HEK293 (cell line): ENCODE data around the gene C2CD3.

ENCODE experiments used
- CTCF ChIA-PET: fragments of 350-600 bp; formaldehyde crosslinking; extraction: SDS; loops from one replicate; lab custom pipeline; 2021; ENCODE audit warnings: antibody characterized with exemption; lab: Yijun Ruan, JAX
- POLR2A ChIA-PET: fragments of 300-600 bp; formaldehyde crosslinking; extraction: SDS; loops from one replicate; lab custom pipeline; 2020; ENCODE audit warnings: antibody characterized with exemption, inconsistent platforms; lab: Yijun Ruan, JAX
- H3K27ac ChIP-seq: fragments of 200-500 bp; sonication (Bioruptor generic); 2 replicates; pipeline ENCODE4 v1.5.1; 2014; ENCODE audit warnings: low read depth, low read length, control low read depth, inconsistent platforms; ENCODE audit errors: extremely low read depth
- H3K36me3 ChIP-seq, 2 experiments: fragments of 200-500 bp in 1 of 2; sonication (Bioruptor generic) in 1 of 2; 1 replicate in 1 of 2; 2 replicates in 1 of 2; pipeline ENCODE4 v1.5.1; 2014 to 2017; ENCODE audit warnings: inconsistent platforms in 2 of 2, low read length in 2 of 2; ENCODE audit not compliant: control insufficient read depth in 2 of 2, insufficient read depth in 1 of 2
- H3K4me1 ChIP-seq: fragments of 200-500 bp; sonication (Bioruptor generic); 2 replicates; pipeline ENCODE4 v1.5.1; 2014; ENCODE audit warnings: mild to moderate bottlenecking, low read length, inconsistent platforms; ENCODE audit not compliant: control insufficient read depth, insufficient read depth
- H3K4me3 ChIP-seq: 2 replicates; pipeline ENCODE4 v1.5.1; 2011; ENCODE audit warnings: low read depth, mild to moderate bottlenecking, control low read depth, low read length, moderate library complexity
- H3K9me3 ChIP-seq: fragments of 200-500 bp; sonication (Bioruptor generic); 2 replicates; pipeline ENCODE4 v1.5.1; 2014; ENCODE audit warnings: low read depth, low read length, inconsistent platforms; ENCODE audit not compliant: control insufficient read depth, insufficient read depth
- BCL11A ChIP-seq: fragments of 450-650 bp; formaldehyde crosslinking; IDR thresholded peaks from 2 replicates; pipeline ENCODE4 v1.5.1; 2016; ENCODE audit warnings: low read depth, missing biosample characterization, missing genetic modification characterization
- EGR2 ChIP-seq: fragments of 450-650 bp; formaldehyde crosslinking; IDR thresholded peaks from 2 replicates; pipeline ENCODE4 v1.5.1; 2016; ENCODE audit warnings: low read depth, missing biosample characterization, missing genetic modification characterization
- GFI1B ChIP-seq: fragments of 450-650 bp; formaldehyde crosslinking; IDR thresholded peaks from 2 replicates; pipeline ENCODE4 v1.5.1; 2016; ENCODE audit warnings: missing biosample characterization, missing genetic modification characterization
- HOXD13 ChIP-seq: sonication (generic); formaldehyde crosslinking; IDR thresholded peaks from 2 replicates; pipeline ENCODE4 v1.8.0; 2022; ENCODE audit warnings: missing genetic modification reagents, borderline replicate concordance
- MZF1 ChIP-seq: fragments of 450-650 bp; formaldehyde crosslinking; IDR thresholded peaks from 2 replicates; pipeline ENCODE4 v1.5.1; 2017; ENCODE audit warnings: missing biosample characterization, missing genetic modification characterization, borderline replicate concordance
- SP7 ChIP-seq: fragments of 450-650 bp; formaldehyde crosslinking; IDR thresholded peaks from 2 replicates; pipeline ENCODE4 v1.5.1; 2016; ENCODE audit warnings: missing biosample characterization, missing genetic modification characterization
- TCF7L2 ChIP-seq: IDR thresholded peaks from 2 replicates; pipeline ENCODE4 v1.6.1; 2011; ENCODE audit warnings: low read depth, mild to moderate bottlenecking, inconsistent platforms, low read length, moderate library complexity, borderline replicate concordance
- ZBTB48 ChIP-seq: fragments of 450-650 bp; formaldehyde crosslinking; IDR thresholded peaks from 2 replicates; pipeline ENCODE4 v1.5.1; 2016; ENCODE audit warnings: missing biosample characterization, missing genetic modification characterization
- ZFHX2 ChIP-seq: fragments of 450-650 bp; formaldehyde crosslinking; conservative IDR thresholded peaks from 2 replicates; pipeline ENCODE4 v1.5.1; 2016; ENCODE audit warnings: missing biosample characterization, missing genetic modification characterization
- ZFP41 ChIP-seq: fragments of 450-650 bp; formaldehyde crosslinking; IDR thresholded peaks from 2 replicates; pipeline ENCODE4 v1.5.1; 2016; ENCODE audit warnings: missing biosample characterization, missing genetic modification characterization, borderline replicate concordance
- ZNF311 ChIP-seq: fragments of 450-650 bp; formaldehyde crosslinking; IDR thresholded peaks from 2 replicates; pipeline ENCODE4 v1.5.1; 2017; ENCODE audit warnings: missing biosample characterization, missing genetic modification characterization, borderline replicate concordance
- ZNF777 ChIP-seq: fragments of 450-650 bp; formaldehyde crosslinking; IDR thresholded peaks from 2 replicates; pipeline ENCODE4 v1.5.1; 2017; ENCODE audit warnings: missing biosample characterization, missing genetic modification characterization, borderline replicate concordance
- ZNF791 ChIP-seq: fragments of 450-650 bp; formaldehyde crosslinking; IDR thresholded peaks from 2 replicates; pipeline ENCODE4 v1.5.1; 2016; ENCODE audit warnings: missing biosample characterization, missing genetic modification characterization
- TF ChIP-seq, protein P1 (sequence below): fragments of 450-650 bp; IDR thresholded peaks from 2 replicates; pipeline ENCODE4 v1.5.1; 2018; ENCODE audit warnings: missing biosample characterization, mild to moderate bottlenecking, missing genetic modification characterization
- TF ChIP-seq, protein P2 (sequence below): fragments of 450-650 bp; formaldehyde crosslinking; IDR thresholded peaks from 2 replicates; pipeline ENCODE4 v1.5.1; 2016; ENCODE audit warnings: missing biosample characterization, missing genetic modification characterization, borderline replicate concordance

Gene C2CD3

DNA sequence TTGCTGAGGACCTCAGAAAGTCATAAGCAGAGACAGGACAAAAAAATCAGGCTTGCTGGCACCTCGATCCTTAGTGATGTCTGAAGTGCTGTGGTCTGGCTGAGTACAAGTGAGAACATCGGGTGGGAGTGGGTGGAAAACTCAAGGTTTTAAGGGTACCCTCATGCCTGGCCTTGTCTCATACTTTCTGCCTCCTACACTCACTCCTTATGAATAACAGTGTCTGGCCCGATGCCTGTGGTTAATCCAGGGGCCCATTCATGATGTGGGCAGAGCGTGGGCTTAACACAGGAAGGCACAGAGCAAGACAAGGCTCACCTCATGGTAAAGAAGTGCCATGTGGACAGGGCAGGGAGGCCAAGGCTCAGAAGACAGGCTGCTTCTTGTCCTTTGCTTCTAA, 150.9 kb downstream of the C2CD3 start:
- H3K9me3 ChIP-seq = no peaks in the 10 kb centered on the region
- no peaks in the 10 kb centered on the region for H3K4me1 ChIP-seq
- H3K4me3 ChIP-seq = no peak overlapping the region
- ChIA-PET POLR2A (interaction anchor here (0.5 kb wide), 1 partner anchor 167 kb away, joined by 3 read pairs; no protein-coding TSS in a partner anchor), CTCF (no interaction called here)
- TF ChIP-seq ZFP41 (tag by site-specific recombination) = no peak
- TF ChIP-seq ZFHX2 (tag by site-specific recombination) = peak; percentile 97
- no peak for TF ChIP-seq GFI1B (tag by site-specific recombination)
- TF ChIP-seq BCL11A (tag by site-specific recombination) = no peak
- no peak for TF ChIP-seq ZNF777 (tag by site-specific recombination)
- no peak for TF ChIP-seq ZBTB48
- peak; percentile 95 for TF ChIP-seq EGR2 (tag by site-specific recombination)
- TF ChIP-seq ZNF311 (tag by site-specific recombination) = no peak
- TF ChIP-seq, protein P1, sequence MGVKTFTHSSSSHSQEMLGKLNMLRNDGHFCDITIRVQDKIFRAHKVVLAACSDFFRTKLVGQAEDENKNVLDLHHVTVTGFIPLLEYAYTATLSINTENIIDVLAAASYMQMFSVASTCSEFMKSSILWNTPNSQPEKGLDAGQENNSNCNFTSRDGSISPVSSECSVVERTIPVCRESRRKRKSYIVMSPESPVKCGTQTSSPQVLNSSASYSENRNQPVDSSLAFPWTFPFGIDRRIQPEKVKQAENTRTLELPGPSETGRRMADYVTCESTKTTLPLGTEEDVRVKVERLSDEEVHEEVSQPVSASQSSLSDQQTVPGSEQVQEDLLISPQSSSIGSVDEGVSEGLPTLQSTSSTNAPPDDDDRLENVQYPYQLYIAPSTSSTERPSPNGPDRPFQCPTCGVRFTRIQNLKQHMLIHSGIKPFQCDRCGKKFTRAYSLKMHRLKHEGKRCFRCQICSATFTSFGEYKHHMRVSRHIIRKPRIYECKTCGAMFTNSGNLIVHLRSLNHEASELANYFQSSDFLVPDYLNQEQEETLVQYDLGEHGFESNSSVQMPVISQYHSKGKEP (tag by site-specific recombination) = no peak
- TF ChIP-seq SP7 = no peak
- H3K36me3 ChIP-seq = peaks cover 0 to 45% of the 10 kb centered on the region in 2 experiments; a peak in 1 of 3 replicates
- H3K27ac ChIP-seq = no peak overlapping the region

DNA sequence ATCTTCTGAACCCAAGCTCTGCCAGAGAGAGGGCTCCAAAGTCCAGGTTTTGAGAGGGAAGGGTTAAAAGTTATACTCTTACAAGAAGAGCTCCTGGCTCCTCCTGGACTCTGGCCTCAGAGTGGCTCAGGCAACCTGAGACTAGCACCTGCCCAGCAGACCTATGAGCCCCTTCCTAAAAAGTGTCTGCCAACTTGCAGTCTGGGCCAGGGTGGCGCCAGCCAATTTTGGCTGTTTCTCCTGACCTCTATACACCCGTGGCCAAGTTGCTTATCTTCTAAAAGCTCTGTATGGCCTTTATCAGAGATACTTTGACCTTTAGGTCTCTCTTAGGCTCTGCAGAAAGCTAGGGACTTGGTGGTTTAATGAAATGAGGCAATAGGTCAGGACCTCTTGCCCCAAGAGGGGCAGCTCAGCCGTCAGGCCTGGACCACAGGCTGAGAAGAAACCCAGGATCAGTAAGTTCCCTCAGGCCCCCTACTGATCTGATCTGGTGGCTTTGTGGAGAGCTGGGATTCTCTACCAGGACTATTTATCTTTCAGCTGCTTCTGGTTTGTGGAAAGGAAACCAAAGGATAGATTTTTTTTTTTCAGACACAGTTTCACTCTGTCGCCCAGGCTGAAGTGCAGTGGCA, 151.6 kb downstream of the C2CD3 start:
- POLR2A ChIA-PET = no interaction called here

DNA sequence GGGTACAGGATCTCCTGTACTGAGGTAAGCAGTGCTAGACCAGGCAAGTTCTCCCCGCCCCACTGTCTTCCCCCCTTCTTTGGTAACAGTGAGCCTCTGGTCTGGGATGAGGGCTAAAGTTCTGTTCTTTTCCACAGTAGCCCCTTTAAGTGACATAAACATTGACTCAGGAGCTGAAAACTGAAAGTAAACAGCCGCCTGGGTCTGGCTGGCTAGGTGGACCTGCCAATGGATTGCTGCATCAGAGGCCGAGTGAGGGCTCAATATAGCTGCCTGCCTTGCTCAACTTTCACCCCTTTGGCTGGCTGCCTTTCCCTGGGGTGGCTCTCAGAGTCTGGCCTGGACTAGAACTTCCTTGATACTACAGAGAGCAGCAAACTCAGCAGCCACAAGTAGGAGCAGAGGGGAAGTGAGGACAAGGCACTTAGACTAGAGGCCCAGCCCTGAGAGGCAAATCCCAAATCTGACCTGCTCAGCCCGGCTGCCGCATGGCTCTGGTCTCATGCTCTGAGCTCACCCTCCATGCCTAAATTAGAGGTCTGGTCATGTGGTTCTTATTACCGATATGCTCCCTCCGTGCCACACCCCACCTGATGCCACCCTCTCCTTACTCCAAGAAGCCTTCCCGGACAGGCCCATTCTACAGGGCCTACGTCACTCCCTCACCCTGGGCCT, 152.3 kb downstream of the C2CD3 start:
- ChIA-PET CTCF (interaction anchor here (0.7 kb wide), 1 partner anchor 17 kb away, joined by 3 read pairs; no protein-coding TSS in a partner anchor), POLR2A (no interaction called here)
- Histone ChIP-seq H3K27ac (no peak overlapping the region), H3K36me3 (peaks cover 0 to 51% of the 10 kb centered on the region in 2 experiments; a peak in 1 of 3 replicates), H3K4me1 (no peaks in the 10 kb centered on the region), H3K9me3 (no peaks in the 10 kb centered on the region), H3K4me3 (no peak overlapping the region)
- TF ChIP-seq MZF1 (tag by site-specific recombination) = no peak
- TF ChIP-seq, protein P2, sequence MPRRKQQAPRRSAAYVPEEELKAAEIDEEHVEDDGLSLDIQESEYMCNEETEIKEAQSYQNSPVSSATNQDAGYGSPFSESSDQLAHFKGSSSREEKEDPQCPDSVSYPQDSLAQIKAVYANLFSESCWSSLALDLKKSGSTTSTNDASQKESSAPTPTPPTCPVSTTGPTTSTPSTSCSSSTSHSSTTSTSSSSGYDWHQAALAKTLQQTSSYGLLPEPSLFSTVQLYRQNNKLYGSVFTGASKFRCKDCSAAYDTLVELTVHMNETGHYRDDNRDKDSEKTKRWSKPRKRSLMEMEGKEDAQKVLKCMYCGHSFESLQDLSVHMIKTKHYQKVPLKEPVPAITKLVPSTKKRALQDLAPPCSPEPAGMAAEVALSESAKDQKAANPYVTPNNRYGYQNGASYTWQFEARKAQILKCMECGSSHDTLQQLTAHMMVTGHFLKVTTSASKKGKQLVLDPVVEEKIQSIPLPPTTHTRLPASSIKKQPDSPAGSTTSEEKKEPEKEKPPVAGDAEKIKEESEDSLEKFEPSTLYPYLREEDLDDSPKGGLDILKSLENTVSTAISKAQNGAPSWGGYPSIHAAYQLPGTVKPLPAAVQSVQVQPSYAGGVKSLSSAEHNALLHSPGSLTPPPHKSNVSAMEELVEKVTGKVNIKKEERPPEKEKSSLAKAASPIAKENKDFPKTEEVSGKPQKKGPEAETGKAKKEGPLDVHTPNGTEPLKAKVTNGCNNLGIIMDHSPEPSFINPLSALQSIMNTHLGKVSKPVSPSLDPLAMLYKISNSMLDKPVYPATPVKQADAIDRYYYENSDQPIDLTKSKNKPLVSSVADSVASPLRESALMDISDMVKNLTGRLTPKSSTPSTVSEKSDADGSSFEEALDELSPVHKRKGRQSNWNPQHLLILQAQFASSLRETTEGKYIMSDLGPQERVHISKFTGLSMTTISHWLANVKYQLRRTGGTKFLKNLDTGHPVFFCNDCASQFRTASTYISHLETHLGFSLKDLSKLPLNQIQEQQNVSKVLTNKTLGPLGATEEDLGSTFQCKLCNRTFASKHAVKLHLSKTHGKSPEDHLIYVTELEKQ (tag by site-specific recombination) = no peak
- TF ChIP-seq TCF7L2 = no peak

More for the DNA sequence above, 151.6 kb downstream of the C2CD3 start:
- CTCF ChIA-PET = no interaction called here
- Histone ChIP-seq H3K27ac (no peak overlapping the region), H3K4me1 (no peaks in the 10 kb centered on the region), H3K9me3 (no peaks in the 10 kb centered on the region), H3K4me3 (no peak overlapping the region), H3K36me3 (peaks cover 0 to 46% of the 10 kb centered on the region in 2 experiments; a peak in 1 of 3 replicates)
- TF ChIP-seq HOXD13 (CRISPR knock-in tag) (no peak), ZNF791 (tag by site-specific recombination) (no peak)
